DND-41 (cell line): ENCODE measurements around the gene YPEL3.

ENCODE experiments used
- CTCF ChIP-seq: IDR thresholded peaks from 2 replicates; pipeline ENCODE4 v1.5.1; 2012; ENCODE audit warnings: borderline replicate concordance, low read length, moderate library complexity, mild to moderate bottlenecking; ENCODE audit not compliant: poor library complexity, severe bottlenecking; ENCODE audit errors: extremely low read depth
- EZH2 ChIP-seq: IDR thresholded peaks from 3 replicates; pipeline ENCODE4 v1.6.1; 2012; ENCODE audit warnings: borderline replicate concordance, low read depth, mild to moderate bottlenecking, moderate library complexity, low read length, inconsistent platforms; ENCODE audit not compliant: severe bottlenecking

DNA sequence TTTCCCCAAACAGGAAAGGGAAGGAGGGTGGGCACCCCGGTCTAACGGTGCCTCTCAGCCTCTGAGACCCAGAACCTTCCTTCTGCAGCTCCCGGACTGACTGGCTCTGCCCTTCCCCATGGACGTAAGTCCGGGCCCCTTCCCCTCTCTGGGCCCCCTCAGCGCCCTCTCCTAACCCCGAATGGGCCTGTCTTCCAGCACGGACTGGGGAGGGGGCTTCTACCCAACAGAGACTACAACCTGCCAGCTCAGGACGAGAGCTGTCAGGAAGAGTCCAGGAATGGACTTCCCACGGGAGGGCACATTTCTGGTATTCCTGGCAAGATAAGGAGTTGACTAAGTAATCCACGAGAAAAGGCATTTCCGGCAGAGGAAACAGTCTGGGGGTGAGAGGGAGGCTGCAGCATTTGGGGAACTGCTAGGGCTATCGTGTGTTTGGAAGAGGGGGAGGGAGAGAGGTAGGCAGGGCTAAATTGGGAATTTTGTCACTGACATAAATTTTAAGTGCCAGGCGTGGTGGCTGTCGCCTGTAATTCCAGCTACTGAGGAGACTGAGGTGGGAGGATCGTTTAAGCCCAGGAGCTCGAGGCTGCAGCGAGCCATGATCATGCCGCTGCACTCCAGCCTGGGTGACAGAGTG is 42.5 kb downstream of the YPEL3 start:
- TF ChIP-seq CTCF = no peak
- TF ChIP-seq EZH2 = no peak
